ENCODE data around the gene PALD1. TPM values are rescaled to one million over a fixed set of nuclear protein-coding genes. Genes with fewer than 3 reads are reported as not detected.

The PALD1 gene
- total RNA-seq, 3 donors from 2014 or later, result 1.9 to 7.5 (median 5.9) TPM

GRCh38 chr10:70563230-70563629, 84.7 kb downstream of the PALD1 start:
- H3K36me3 ChIP-seq, result no peaks in the 10 kb centered on the region
- DNase-seq (ENCODE audit: low spot score in 2 of 2), result no peak
- TF ChIP-seq POLR2AphosphoS5 (IDR thresholded peaks at IDR 0.05), result no peak
- TF ChIP-seq CTCF (IDR thresholded peaks at IDR 0.05), result no peak
- no peak for TF ChIP-seq POLR2A (IDR thresholded peaks at IDR 0.05)
- no peaks in the 10 kb centered on the region for H3K9me3 ChIP-seq
- H3K27ac ChIP-seq, result no peak overlapping the region
- H3K4me3 ChIP-seq, result no peak overlapping the region
- intact Hi-C loops (cut with DNase I; ENCODE audit: low total_unique reads), result no loop called here
- H3K4me1 ChIP-seq, result no peaks in the 10 kb centered on the region
- H3K27me3 ChIP-seq, result no peaks in the 10 kb centered on the region

GRCh38 chr10:70564113-70564725, 85.7 kb downstream of the PALD1 start:
- no peak overlapping the region for H3K27ac ChIP-seq
- H3K4me3 ChIP-seq, result no peak overlapping the region
- no peaks in the 10 kb centered on the region for H3K9me3 ChIP-seq
- no peaks in the 10 kb centered on the region for H3K27me3 ChIP-seq
- no peaks in the 10 kb centered on the region for H3K36me3 ChIP-seq
- no peak for DNase-seq (ENCODE audit: low spot score in 2 of 2)
- intact Hi-C loops (cut with DNase I; ENCODE audit: low total_unique reads), result no loop called here
- no peaks in the 10 kb centered on the region for H3K4me1 ChIP-seq
- TF ChIP-seq POLR2AphosphoS5 (IDR thresholded peaks at IDR 0.05) (no peak), POLR2A (IDR thresholded peaks at IDR 0.05) (no peak)

GRCh38 chr10:70564901-70565351, 86.4 kb downstream of the PALD1 start:
- TF ChIP-seq CTCF (IDR thresholded peaks at IDR 0.05) (no peak), POLR2A (IDR thresholded peaks at IDR 0.05) (no peak), POLR2AphosphoS5 (IDR thresholded peaks at IDR 0.05) (no peak)
- H3K27me3 ChIP-seq, result no peaks in the 10 kb centered on the region
- no peaks in the 10 kb centered on the region for H3K36me3 ChIP-seq
- no peak overlapping the region for H3K4me3 ChIP-seq
- no peak overlapping the region for H3K27ac ChIP-seq
- H3K9me3 ChIP-seq, result no peaks in the 10 kb centered on the region
- intact Hi-C loops (cut with DNase I; ENCODE audit: low total_unique reads), result no loop called here
- no peaks in the 10 kb centered on the region for H3K4me1 ChIP-seq
- DNase-seq (ENCODE audit: low spot score in 2 of 2), result no peak

GRCh38 chr10:70565556-70566514, 87.3 kb downstream of the PALD1 start:
- no peak overlapping the region for H3K4me3 ChIP-seq
- H3K27me3 ChIP-seq, result no peaks in the 10 kb centered on the region
- intact Hi-C loops (cut with DNase I; ENCODE audit: low total_unique reads), result no loop called here
- no peak for DNase-seq (ENCODE audit: low spot score in 2 of 2)
- no peaks in the 10 kb centered on the region for H3K36me3 ChIP-seq
- no peak overlapping the region for H3K27ac ChIP-seq
- TF ChIP-seq CTCF (IDR thresholded peaks at IDR 0.05), result no peak
- no peak for TF ChIP-seq POLR2AphosphoS5 (IDR thresholded peaks at IDR 0.05)
- TF ChIP-seq POLR2A (IDR thresholded peaks at IDR 0.05), result no peak
- H3K4me1 ChIP-seq, result no peaks in the 10 kb centered on the region
- H3K9me3 ChIP-seq, result no peaks in the 10 kb centered on the region

- Histone ChIP-seq H3K9me3 (no peaks in the 10 kb centered on the region), H3K36me3 (no peaks in the 10 kb centered on the region), H3K4me1 (no peaks in the 10 kb centered on the region), H3K27ac (no peak overlapping the region), H3K4me3 (no peak overlapping the region), H3K27me3 (no peaks in the 10 kb centered on the region)
- TF ChIP-seq POLR2A (IDR thresholded peaks at IDR 0.05) (no peak), CTCF (IDR thresholded peaks at IDR 0.05) (no peak), POLR2AphosphoS5 (IDR thresholded peaks at IDR 0.05) (no peak)
- DNase-seq (ENCODE audit: low spot score in 2 of 2), result no peak
- intact Hi-C loops (cut with DNase I; ENCODE audit: low total_unique reads), result no loop called here
These were observed 88.1 kb downstream of the PALD1 start for GRCh38 chr10:70566515-70567290.

Measured in breast epithelium (tissue), 4 donors.